ENCODE data around the gene CLDN7.
A peak's percentile ranks its signal among the peaks of the same experiment; 100 is the strongest.

The CLDN7 gene

GRCh38 chr17:7233701-7234082, 28.6 kb downstream of the CLDN7 start:
- Mint-ChIP-seq H3K27ac (peak overlapping the region; percentile 98), H3K4me1 (ENCODE audit: low read depth) (peaks cover 70% of the 10 kb centered on the region), H3K27me3 (no peaks in the 10 kb centered on the region), H3K9me3 (peaks cover 7% of the 10 kb centered on the region), H3K36me3 (ENCODE audit: low read depth) (peaks cover 83% of the 10 kb centered on the region), H3K4me3 (peak overlapping the region; percentile 94)
- intact Hi-C loops (cut with micrococcal nuclease): loop anchor here (2.0 kb wide), 1 partner anchor 15 kb away; the partner anchor contains the start of genes ACADVL and DLG4

- H3K27ac Mint-ChIP-seq: no peak overlapping the region
- H3K27me3 Mint-ChIP-seq: no peaks in the 10 kb centered on the region
- peaks cover 7% of the 10 kb centered on the region for H3K9me3 Mint-ChIP-seq
- H3K4me3 Mint-ChIP-seq: no peak overlapping the region
- H3K36me3 Mint-ChIP-seq (ENCODE audit: low read depth): peaks cover 83% of the 10 kb centered on the region
- H3K4me1 Mint-ChIP-seq (ENCODE audit: low read depth): peaks cover 64% of the 10 kb centered on the region
- intact Hi-C loops (cut with micrococcal nuclease): no loop called here
Measured at GRCh38 chr17:7232114-7232513, 30.2 kb downstream of the CLDN7 start.

- H3K27me3 Mint-ChIP-seq: no peaks in the 10 kb centered on the region
- peaks cover 7% of the 10 kb centered on the region for H3K9me3 Mint-ChIP-seq
- intact Hi-C loops (cut with micrococcal nuclease): no loop called here
- H3K4me1 Mint-ChIP-seq (ENCODE audit: low read depth): peaks cover 38% of the 10 kb centered on the region
- no peak overlapping the region for H3K27ac Mint-ChIP-seq
- H3K4me3 Mint-ChIP-seq: no peak overlapping the region
- peaks cover 83% of the 10 kb centered on the region for H3K36me3 Mint-ChIP-seq (ENCODE audit: low read depth)
Measured at GRCh38 chr17:7229504-7229903, 32.8 kb downstream of the CLDN7 start.

- Mint-ChIP-seq H3K4me3 (no peak overlapping the region), H3K9me3 (peaks cover 7% of the 10 kb centered on the region), H3K4me1 (ENCODE audit: low read depth) (peaks cover 36% of the 10 kb centered on the region), H3K36me3 (ENCODE audit: low read depth) (peaks cover 83% of the 10 kb centered on the region), H3K27ac (no peak overlapping the region), H3K27me3 (no peaks in the 10 kb centered on the region)
- intact Hi-C loops (cut with micrococcal nuclease): no loop called here
Measured at GRCh38 chr17:7228920-7229319, 33.4 kb downstream of the CLDN7 start.

GRCh38 chr17:7226721-7227710, 35.3 kb downstream of the CLDN7 start:
- Mint-ChIP-seq H3K27me3 (no peaks in the 10 kb centered on the region), H3K27ac (peak overlapping the region; percentile 25), H3K36me3 (ENCODE audit: low read depth) (peaks cover 94% of the 10 kb centered on the region), H3K9me3 (peaks cover 3% of the 10 kb centered on the region), H3K4me1 (ENCODE audit: low read depth) (peaks cover 20% of the 10 kb centered on the region), H3K4me3 (no peak overlapping the region)
- intact Hi-C loops (cut with micrococcal nuclease): no loop called here

- Mint-ChIP-seq H3K27me3 (no peaks in the 10 kb centered on the region), H3K27ac (no peak overlapping the region), H3K4me1 (ENCODE audit: low read depth) (peaks cover 22% of the 10 kb centered on the region), H3K4me3 (no peak overlapping the region), H3K9me3 (no peaks in the 10 kb centered on the region), H3K36me3 (ENCODE audit: low read depth) (peaks cover 96% of the 10 kb centered on the region)
- intact Hi-C loops (cut with micrococcal nuclease): no loop called here
Measured at GRCh38 chr17:7225711-7226331, 36.5 kb downstream of the CLDN7 start.

GRCh38 chr17:7224661-7225111, 37.6 kb downstream of the CLDN7 start:
- Mint-ChIP-seq H3K36me3 (ENCODE audit: low read depth) (peaks cover 89% of the 10 kb centered on the region), H3K27me3 (no peaks in the 10 kb centered on the region), H3K4me1 (ENCODE audit: low read depth) (peaks cover 24% of the 10 kb centered on the region), H3K4me3 (no peak overlapping the region), H3K9me3 (no peaks in the 10 kb centered on the region), H3K27ac (no peak overlapping the region)
- intact Hi-C loops (cut with micrococcal nuclease): no loop called here

- peaks cover 30% of the 10 kb centered on the region for H3K4me1 Mint-ChIP-seq (ENCODE audit: low read depth)
- H3K27ac Mint-ChIP-seq: no peak overlapping the region
- peaks cover 85% of the 10 kb centered on the region for H3K36me3 Mint-ChIP-seq (ENCODE audit: low read depth)
- no peaks in the 10 kb centered on the region for H3K27me3 Mint-ChIP-seq
- no peaks in the 10 kb centered on the region for H3K9me3 Mint-ChIP-seq
- no peak overlapping the region for H3K4me3 Mint-ChIP-seq
- intact Hi-C loops (cut with micrococcal nuclease): no loop called here
Measured at GRCh38 chr17:7224110-7224509, 38.2 kb downstream of the CLDN7 start.

- peaks cover 78% of the 10 kb centered on the region for H3K36me3 Mint-ChIP-seq (ENCODE audit: low read depth)
- intact Hi-C loops (cut with micrococcal nuclease): no loop called here
- no peak overlapping the region for H3K4me3 Mint-ChIP-seq
- H3K9me3 Mint-ChIP-seq: no peaks in the 10 kb centered on the region
- no peaks in the 10 kb centered on the region for H3K27me3 Mint-ChIP-seq
- H3K27ac Mint-ChIP-seq: no peak overlapping the region
- H3K4me1 Mint-ChIP-seq (ENCODE audit: low read depth): peaks cover 37% of the 10 kb centered on the region
Measured at GRCh38 chr17:7223375-7223774, 38.9 kb downstream of the CLDN7 start.

GRCh38 chr17:7222972-7223292, 39.3 kb downstream of the CLDN7 start:
- H3K9me3 Mint-ChIP-seq: no peaks in the 10 kb centered on the region
- no peak overlapping the region for H3K4me3 Mint-ChIP-seq
- H3K36me3 Mint-ChIP-seq (ENCODE audit: low read depth): peaks cover 73% of the 10 kb centered on the region
- H3K27me3 Mint-ChIP-seq: no peaks in the 10 kb centered on the region
- intact Hi-C loops (cut with micrococcal nuclease): no loop called here
- H3K27ac Mint-ChIP-seq: no peak overlapping the region
- H3K4me1 Mint-ChIP-seq (ENCODE audit: low read depth): peaks cover 42% of the 10 kb centered on the region

GRCh38 chr17:7222093-7222971, 39.9 kb downstream of the CLDN7 start:
- H3K4me3 Mint-ChIP-seq: no peak overlapping the region
- H3K27ac Mint-ChIP-seq: no peak overlapping the region
- H3K9me3 Mint-ChIP-seq: no peaks in the 10 kb centered on the region
- H3K27me3 Mint-ChIP-seq: no peaks in the 10 kb centered on the region
- H3K4me1 Mint-ChIP-seq (ENCODE audit: low read depth): peaks cover 48% of the 10 kb centered on the region
- H3K36me3 Mint-ChIP-seq (ENCODE audit: low read depth): peaks cover 67% of the 10 kb centered on the region
- intact Hi-C loops (cut with micrococcal nuclease): no loop called here

- intact Hi-C loops (cut with micrococcal nuclease): no loop called here
- Mint-ChIP-seq H3K4me1 (ENCODE audit: low read depth) (peaks cover 53% of the 10 kb centered on the region), H3K9me3 (no peaks in the 10 kb centered on the region), H3K4me3 (no peak overlapping the region), H3K27ac (no peak overlapping the region), H3K27me3 (no peaks in the 10 kb centered on the region), H3K36me3 (ENCODE audit: low read depth) (peaks cover 59% of the 10 kb centered on the region)
Measured at GRCh38 chr17:7221278-7222092, 40.8 kb downstream of the CLDN7 start.

GRCh38 chr17:7220593-7221277, 41.5 kb downstream of the CLDN7 start:
- peak overlapping the region; percentile 99 for H3K4me3 Mint-ChIP-seq
- no peaks in the 10 kb centered on the region for H3K9me3 Mint-ChIP-seq
- intact Hi-C loops (cut with micrococcal nuclease): no loop called here
- no peaks in the 10 kb centered on the region for H3K27me3 Mint-ChIP-seq
- peaks cover 51% of the 10 kb centered on the region for H3K36me3 Mint-ChIP-seq (ENCODE audit: low read depth)
- H3K4me1 Mint-ChIP-seq (ENCODE audit: low read depth): peaks cover 60% of the 10 kb centered on the region
- peak overlapping the region; percentile 91 for H3K27ac Mint-ChIP-seq

Data from dendritic cell treated with granulocyte-macrophage colony-stimulating factor and Interleukin-4, amounts not matched to agents 40 ng/mL and 50 ng/mL, for 4 days (primary cell).